HL-60/S4 treated with phorbol 12-myristate 13-acetate at 8.2 ng/mL for 4 days and 3 days (cell line): ENCODE data around the gene TCOF1.

Experiments used
- in situ Hi-C: fragments of 300-500 bp; cut with MboI; formaldehyde crosslinking; loops from 2 replicates; pipeline ENCODE4 v1.15.0; 2022; ENCODE audit warnings: low sequenced_read_pairs

The TCOF1 gene, protein sequence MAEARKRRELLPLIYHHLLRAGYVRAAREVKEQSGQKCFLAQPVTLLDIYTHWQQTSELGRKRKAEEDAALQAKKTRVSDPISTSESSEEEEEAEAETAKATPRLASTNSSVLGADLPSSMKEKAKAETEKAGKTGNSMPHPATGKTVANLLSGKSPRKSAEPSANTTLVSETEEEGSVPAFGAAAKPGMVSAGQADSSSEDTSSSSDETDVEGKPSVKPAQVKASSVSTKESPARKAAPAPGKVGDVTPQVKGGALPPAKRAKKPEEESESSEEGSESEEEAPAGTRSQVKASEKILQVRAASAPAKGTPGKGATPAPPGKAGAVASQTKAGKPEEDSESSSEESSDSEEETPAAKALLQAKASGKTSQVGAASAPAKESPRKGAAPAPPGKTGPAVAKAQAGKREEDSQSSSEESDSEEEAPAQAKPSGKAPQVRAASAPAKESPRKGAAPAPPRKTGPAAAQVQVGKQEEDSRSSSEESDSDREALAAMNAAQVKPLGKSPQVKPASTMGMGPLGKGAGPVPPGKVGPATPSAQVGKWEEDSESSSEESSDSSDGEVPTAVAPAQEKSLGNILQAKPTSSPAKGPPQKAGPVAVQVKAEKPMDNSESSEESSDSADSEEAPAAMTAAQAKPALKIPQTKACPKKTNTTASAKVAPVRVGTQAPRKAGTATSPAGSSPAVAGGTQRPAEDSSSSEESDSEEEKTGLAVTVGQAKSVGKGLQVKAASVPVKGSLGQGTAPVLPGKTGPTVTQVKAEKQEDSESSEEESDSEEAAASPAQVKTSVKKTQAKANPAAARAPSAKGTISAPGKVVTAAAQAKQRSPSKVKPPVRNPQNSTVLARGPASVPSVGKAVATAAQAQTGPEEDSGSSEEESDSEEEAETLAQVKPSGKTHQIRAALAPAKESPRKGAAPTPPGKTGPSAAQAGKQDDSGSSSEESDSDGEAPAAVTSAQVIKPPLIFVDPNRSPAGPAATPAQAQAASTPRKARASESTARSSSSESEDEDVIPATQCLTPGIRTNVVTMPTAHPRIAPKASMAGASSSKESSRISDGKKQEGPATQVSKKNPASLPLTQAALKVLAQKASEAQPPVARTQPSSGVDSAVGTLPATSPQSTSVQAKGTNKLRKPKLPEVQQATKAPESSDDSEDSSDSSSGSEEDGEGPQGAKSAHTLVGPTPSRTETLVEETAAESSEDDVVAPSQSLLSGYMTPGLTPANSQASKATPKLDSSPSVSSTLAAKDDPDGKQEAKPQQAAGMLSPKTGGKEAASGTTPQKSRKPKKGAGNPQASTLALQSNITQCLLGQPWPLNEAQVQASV (N-terminal part only)

GRCh38 chr5:150357326-150358260 lies at the start of gene TCOF1:
Gene TCOF1 (plus strand): TSS chr5:150357697. CDS start chr5:150357747, 50 bp downstream.
- in situ Hi-C loops, result no loop called here

DNA sequence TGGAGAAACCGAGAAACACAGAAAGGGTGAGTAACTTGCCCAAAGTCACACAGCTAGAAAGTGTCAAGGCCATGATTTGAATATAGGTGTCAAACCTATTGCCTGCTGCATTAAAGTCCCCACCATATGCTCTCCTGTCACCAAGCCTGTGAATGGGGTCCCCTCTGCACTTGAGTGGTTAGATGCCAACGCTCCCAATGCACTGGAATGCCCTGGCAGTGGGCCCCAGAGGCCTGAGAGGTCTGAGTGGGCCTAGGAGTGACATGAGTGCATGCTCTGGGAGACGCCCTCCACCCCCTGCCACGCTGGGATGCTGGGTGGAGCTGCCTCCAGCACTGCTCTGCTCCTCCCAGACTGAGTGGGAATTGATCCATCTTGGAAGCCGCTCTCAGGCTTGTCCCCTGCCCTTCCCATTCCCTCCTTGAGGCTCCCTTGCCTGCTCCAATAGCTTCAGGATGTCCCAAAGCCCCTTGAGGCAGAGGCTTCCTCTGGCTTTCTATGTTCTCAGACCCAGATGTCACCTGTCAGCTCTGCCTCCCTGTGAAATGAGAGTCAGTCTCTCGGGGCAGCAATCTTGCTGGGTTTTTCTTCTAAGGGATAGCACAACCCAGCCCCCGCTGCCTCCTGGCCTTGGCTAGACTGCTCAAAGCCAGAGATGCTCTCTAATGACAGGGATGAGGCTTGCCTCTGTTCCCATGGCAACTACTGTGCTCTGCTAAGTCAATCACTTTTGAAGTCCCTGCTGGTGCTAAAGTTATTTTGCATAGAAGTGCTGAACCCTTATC lies 48.2 kb upstream of the TCOF1 start:
- in situ Hi-C loops, result no loop called here

DNA sequence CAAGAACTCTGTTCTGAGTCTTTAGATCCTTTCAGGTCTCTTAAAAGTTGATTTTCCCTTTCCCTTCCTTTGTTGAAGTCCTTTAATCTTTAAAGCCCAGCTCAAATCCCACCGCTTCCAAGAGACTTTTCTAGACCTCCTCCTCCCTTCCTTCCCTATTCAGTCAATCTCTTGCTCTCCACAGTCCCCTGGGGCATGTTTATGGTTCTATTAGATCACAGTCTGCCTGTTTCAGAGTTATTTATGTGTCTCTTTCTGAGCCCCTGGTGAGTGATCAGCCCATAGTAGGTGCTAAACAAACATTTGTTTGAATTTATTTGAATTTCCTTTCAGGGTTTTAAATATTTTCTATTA lies 47.6 kb upstream of the TCOF1 start:
- in situ Hi-C loops, result no loop called here

GRCh38 chr5:150310246-150310645 lies 47.3 kb upstream of the TCOF1 start:
- in situ Hi-C loops, result no loop called here

- in situ Hi-C loops, result no loop called here
These were observed 46.3 kb upstream of the TCOF1 start for GRCh38 chr5:150311015-150311692.

DNA sequence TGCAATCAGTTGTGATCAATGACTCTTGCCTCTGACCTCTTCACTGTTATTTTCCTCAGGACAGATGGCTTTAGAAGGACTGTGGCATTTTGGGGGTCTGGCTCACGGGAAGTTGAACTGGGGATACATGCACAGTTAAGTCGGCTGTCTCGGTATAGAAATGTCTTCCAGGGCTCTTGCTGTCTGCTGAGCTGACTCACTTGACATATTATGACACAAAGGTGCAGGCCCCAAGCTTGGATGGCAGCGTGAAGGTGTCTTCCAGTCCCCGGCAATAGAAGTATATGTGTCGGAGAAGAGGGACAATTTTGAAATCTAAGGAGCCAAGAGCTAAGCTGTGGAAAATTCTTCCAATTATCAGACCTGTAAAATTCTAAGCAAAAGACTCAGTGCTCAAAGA lies 45.0 kb upstream of the TCOF1 start:
- in situ Hi-C loops, result no loop called here

DNA sequence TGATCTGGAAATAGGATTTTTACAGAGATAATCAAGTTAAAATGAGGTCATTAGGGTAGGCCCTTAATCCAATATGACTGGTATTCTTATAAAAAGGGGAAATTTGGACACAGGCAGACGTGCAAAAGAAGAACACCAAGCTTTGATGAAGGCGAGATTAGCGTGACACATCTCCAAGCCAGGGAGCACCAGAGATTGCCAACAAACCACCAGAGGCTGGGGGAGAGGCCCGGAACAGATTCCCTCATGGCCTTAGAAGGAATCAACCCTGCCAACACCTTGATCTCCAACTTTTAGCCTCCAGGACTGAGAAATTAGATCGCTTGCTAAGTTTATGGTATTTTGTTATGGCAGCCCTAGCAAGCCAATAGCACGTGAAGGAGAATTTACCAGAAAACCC lies 44.0 kb upstream of the TCOF1 start:
- in situ Hi-C loops, result no loop called here

DNA sequence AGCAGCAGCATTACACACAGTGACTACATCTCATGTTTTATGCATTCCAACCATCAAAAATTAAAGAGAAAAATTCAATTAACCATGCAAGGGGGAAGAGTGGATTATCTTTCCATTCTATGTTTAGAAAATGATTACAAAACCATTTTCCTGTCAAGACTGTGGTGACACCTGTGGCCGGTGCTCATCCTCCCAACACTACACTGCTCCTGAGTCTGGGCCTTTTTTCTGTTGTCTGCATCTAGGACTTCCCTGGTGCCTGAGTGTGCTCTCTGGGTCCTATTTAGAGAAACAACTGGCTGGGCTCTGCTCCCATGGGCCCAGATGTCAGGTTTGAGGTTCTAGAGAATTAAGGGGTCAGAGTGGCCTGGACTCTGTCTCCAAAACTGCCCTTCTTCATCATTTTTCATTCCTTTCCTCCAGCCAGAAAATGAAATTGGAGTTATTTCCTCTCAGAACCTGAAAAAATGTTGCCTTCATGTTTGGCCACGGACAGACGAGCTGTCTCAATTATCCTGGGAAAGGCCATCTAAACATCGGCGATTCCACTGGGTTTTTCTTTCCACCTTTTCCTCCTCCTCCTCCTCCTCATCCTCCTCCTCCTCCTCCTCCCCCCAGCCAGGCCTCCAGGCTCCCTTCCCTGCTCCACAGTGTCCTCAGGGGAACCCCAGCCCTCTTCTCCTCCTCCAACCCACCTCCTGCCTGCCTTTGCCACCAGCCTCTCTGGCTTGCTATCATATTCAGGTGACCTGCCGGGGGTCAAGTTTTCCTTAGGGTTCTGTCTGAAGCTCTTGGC lies 43.4 kb upstream of the TCOF1 start:
- in situ Hi-C loops, result no loop called here

- in situ Hi-C loops, result no loop called here
These were observed 42.3 kb upstream of the TCOF1 start for GRCh38 chr5:150315245-150315644.

DNA sequence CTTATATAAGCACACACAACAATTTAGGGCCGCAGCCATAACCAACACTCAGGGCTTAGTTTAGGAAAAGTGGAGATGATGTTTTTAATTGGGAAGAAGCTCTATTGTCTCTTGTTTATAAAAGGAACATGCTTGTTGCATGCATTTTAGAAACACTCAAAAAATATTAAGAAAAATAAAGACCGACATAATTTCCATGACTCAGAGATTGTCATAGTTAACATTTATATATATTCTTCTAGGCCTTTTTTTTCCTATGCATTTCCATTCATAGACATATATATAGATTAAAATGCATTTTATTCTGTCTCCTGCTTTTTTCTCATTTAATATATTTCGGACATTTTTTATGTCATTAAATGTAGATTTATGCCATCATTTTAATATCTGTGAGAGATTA lies 41.2 kb upstream of the TCOF1 start:
- in situ Hi-C loops, result no loop called here

- in situ Hi-C loops, result no loop called here
These were observed 40.2 kb upstream of the TCOF1 start for GRCh38 chr5:150317048-150318003.

DNA sequence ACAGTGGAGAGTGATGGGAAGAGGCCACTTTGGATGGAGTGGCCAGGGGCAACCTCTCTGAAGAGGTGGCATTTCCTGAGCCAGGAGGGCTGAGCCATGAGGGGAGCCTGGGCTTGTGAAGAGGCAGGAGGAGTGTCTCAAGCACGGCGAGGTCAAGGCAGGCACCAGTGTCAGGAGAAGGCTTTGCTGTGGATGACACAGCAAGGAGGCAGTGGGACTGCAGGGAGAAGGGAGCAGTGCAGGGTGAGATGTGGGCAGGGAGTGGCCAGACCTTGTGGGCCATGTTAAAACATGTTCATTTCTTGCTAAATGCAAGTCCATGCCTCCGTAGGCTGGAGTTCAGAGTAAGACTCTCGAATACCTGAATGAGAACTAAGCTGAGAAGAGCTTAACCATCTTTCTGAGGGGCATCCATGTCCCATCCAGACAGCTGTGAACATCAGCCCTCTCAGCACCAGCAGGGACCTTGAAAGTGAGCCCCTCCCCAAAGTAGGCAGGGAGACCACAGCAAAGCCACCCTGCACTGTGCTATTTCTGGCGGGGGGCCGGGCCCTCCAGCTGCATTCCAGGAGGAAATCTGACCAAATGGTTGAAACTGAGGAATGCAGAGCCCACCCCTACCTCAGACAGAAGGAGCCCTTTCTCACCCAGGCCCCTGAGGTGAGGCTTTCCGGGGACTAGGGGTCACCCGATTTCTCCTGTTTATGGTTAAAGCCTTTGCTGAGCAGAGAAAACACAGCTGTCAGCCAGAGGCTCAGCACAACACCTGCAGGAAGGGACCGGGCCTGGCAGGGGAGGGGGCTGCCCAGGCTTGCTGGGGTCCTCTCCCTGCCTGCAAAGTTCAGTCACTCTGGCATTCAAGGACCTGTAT lies 38.6 kb upstream of the TCOF1 start:
- in situ Hi-C loops, result no loop called here

GRCh38 chr5:150319484-150319790 lies 38.1 kb upstream of the TCOF1 start:
- in situ Hi-C loops, result no loop called here

DNA sequence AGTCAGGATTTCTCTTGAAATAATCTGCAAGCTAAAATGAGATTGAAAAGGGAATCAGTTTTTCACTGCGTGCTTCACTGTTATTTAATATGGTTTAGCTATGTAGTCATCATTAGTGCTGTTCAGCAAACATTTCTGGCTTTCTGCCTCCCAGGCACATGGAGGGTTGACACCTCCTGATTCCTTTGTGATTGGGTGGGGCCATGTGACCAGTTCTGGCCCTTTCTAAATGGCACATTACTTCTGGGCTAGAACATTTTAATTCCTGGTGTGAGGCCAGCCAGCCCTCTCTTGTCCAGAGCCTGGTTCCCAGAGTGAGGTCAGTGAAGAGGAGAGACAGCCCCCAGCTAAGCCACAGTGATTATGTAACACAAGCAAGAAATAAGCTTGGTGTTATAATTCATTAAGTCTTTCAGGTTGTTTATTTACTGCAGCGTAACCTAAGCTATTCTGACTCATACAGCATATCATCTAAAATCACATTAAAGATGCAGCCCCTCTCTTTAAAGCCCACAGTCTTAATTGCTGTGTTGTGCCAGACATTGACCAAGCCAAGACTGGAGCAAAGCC lies 37.4 kb upstream of the TCOF1 start:
- in situ Hi-C loops, result no loop called here

DNA sequence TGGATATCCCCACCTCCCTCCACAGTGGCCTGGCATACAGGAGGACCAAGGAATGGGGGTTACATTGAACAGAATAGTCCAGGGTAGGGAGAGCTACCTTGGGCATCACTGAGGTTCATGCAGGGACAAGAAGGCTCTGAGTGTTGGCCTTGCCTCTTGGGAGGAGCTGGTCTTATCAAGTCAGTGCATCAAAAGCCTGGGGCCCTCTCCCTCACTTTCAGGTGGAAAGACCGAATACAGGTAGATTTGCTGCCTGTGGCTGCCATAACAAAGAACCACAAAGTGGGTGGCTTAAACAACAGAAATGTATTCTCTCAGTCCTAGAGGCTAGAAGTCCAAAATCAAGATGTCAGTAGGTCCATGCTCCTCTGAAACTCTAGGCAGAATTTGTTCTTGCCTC lies 36.3 kb upstream of the TCOF1 start:
- in situ Hi-C loops, result no loop called here

GRCh38 chr5:150321784-150322183 lies 35.7 kb upstream of the TCOF1 start:
- in situ Hi-C loops, result no loop called here
